ENCODE data around the gene NTMT1.
"Not testable (repeated sequence)": the region's sequence is repeated elsewhere in the genome, so short reads cannot be mapped to it uniquely, and the experiment has no call there.

Gene NTMT1

GRCh38 chr9:129655696-129656095 lies 29.7 kb downstream of the NTMT1 start:
- DNase-seq = no peak

GRCh38 chr9:129656795-129657390 lies 30.9 kb downstream of the NTMT1 start:
- no peak for DNase-seq

GRCh38 chr9:129661029-129661428 lies 35.1 kb downstream of the NTMT1 start:
- no peak for DNase-seq

GRCh38 chr9:129662239-129662638 lies 36.3 kb downstream of the NTMT1 start:
- DNase-seq = not testable (repeated sequence)

GRCh38 chr9:129664746-129665388 lies 38.9 kb downstream of the NTMT1 start:
- DNase-seq = no peak

GRCh38 chr9:129665389-129665775 lies 39.4 kb downstream of the NTMT1 start, which contains the start of gene PRRX2:
Gene PRRX2, plus strand, starts transcription at chr9:129665647. Its CDS starts 221 bp downstream, at chr9:129665868.
- DNase-seq = peak in 1 of 5 experiments; percentile 33

- no peak for DNase-seq
These were observed 40.0 kb downstream of the NTMT1 start for GRCh38 chr9:129665814-129666520.

- no peak for DNase-seq
These were observed 40.6 kb downstream of the NTMT1 start for GRCh38 chr9:129666575-129666974.

- no peak for DNase-seq
These were observed 41.4 kb downstream of the NTMT1 start for GRCh38 chr9:129667378-129667777.

- no peak for DNase-seq
These were observed 41.9 kb downstream of the NTMT1 start for GRCh38 chr9:129667850-129668249.

GRCh38 chr9:129669141-129669718 lies 43.3 kb downstream of the NTMT1 start:
- no peak for DNase-seq

GRCh38 chr9:129669946-129670345 lies 44.0 kb downstream of the NTMT1 start:
- DNase-seq = no peak

GRCh38 chr9:129671065-129671464 lies 45.1 kb downstream of the NTMT1 start:
- no peak for DNase-seq

- DNase-seq = no peak
These were observed 45.6 kb downstream of the NTMT1 start for GRCh38 chr9:129671519-129671918.

GRCh38 chr9:129672702-129673101 lies 46.7 kb downstream of the NTMT1 start:
- no peak for DNase-seq

GRCh38 chr9:129673602-129674001 lies 47.6 kb downstream of the NTMT1 start:
- no peak for DNase-seq

- no peak for DNase-seq
These were observed 48.3 kb downstream of the NTMT1 start for GRCh38 chr9:129674229-129674628.

- no peak for DNase-seq
These were observed 49.7 kb downstream of the NTMT1 start for GRCh38 chr9:129675620-129676019.

- DNase-seq = no peak
These were observed 50.3 kb downstream of the NTMT1 start for GRCh38 chr9:129676287-129676686.

- no peak for DNase-seq
These were observed 51.0 kb downstream of the NTMT1 start for GRCh38 chr9:129676975-129677374.

GRCh38 chr9:129677456-129677855 lies 51.5 kb downstream of the NTMT1 start:
- DNase-seq = no peak

GRCh38 chr9:129678844-129679243 lies 52.9 kb downstream of the NTMT1 start:
- DNase-seq = no peak

GRCh38 chr9:129679537-129679936 lies 53.6 kb downstream of the NTMT1 start:
- no peak for DNase-seq

- DNase-seq = no peak
These were observed 56.0 kb downstream of the NTMT1 start for GRCh38 chr9:129681924-129682323.

Measured in T-helper 2 cell (primary cell).